Stimulated activated CD4-positive, alpha-beta T cell treated with anti-CD3 and anti-CD28 coated beads, Interleukin-12 subunit alpha, Interleukin-12 subunit beta, amount 100 ng/mL, for 48 hours (primary cell): Measurements from ENCODE around the gene NFIC.

Source experiments
- DNase-seq, 3 donors: peaks; one replicate each; pipeline ENCODE4 v3.0.0-alpha.2; 2020; ENCODE audit warnings: low read depth in 2 of 3, low spot score in 1 of 3

NFIC gene

DNA sequence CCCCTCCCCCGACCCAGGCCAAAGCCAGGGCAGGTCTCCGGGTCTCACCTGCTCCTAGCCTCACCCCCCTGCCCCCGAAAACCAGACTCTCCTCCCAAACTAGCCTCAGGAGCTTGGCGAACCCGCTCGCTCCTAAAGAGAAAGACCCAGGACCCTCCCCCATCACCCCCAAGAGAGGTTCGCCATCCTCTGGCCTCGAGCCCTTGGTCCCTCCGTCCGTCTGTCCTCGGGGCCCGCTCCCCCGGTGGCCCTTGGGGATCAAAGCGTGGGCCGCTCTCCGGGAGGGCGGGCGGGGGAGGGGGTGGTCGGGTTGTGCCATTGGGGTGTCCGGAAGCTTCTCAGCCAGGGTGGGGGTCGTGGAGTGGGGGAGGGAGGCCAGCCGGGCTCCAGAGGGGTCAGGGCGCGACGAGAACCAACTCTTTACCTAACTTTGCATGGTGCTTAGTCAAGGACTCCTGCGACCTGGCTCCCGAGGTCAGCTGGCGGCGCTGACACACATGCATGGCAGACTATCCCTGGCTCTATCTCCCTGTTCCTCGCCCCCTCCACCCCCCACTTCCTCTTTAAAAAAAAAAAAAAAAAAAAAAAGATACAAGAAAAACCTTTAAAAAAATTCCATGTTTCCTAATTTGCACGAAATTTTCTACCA is 98.3 kb downstream of the NFIC start:
- no peak for DNase-seq

DNA sequence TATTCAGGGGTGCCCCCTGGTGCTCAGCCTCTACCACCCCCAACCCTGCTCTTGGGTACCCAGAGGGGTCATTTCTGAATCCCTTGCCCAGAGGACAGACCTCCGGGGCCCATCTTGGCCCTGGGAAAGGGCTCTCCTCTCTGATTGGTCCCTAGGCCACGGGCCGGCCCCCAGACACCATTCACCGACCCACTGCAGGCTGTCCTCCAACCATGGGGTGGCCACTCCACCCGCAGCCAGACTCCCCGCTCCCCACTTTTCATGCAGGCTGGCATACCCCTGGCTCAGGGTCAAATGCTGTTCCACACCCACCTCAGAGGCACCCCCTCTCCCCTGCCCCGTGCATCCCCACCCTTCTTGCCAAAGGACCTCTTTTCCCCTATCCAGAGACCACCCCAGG is 99.2 kb downstream of the NFIC start:
- DNase-seq, result no peak

DNA sequence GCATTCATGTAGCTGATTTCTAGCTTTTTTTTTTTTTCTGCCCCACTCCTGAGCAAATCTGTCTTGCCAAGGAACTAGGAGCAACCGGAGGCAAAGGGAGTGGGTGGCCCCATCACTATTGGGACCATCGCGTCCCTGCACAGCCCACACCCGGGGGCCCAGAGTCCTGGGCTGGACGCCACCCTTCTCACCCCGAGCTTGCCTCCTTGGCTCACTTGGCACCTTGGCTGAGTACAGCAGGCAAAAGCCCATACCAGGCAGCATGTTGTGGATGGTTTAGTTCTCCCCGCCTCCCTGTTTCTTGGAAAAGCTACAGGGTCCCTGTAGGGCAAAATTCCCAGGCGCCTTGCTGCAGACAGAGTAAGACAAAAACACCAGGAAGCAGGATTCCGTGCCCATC is 100.3 kb downstream of the NFIC start:
- no peak for DNase-seq

DNA sequence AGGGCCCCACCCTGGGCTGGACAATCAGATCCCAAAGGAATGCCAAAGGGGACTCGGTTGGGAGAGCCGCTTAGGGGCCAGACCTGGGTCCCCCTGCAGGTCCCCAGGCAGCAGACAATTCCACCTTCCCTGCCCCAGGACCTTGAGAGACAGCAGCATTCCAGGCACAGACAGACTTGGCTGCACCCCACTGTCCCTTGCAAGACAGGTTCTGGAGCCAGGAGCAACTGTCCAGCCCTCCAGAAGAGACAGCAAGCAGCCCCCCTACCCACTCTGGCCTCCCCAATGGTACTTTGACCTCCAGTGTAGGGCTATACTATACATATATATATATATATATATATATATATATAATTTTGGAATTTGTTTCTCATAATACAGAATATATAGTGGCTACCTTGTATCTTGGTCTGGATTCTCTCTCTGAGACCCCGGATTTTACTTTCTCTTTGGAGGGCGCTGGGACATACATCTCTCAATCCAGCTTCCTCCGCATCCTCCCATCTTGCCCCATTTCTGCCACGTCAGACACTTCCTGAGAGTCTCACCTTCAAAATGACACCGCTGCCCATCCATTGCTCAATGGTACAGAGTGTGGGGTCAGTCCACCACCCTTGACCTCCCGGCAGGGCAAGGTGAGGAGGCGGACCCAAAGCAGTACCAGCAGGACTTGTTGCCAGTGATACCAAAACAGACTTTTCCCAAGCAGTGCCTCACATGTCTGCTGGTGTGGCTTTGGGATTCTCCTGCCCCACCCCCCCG is 101.2 kb downstream of the NFIC start:
- no peak for DNase-seq

DNA sequence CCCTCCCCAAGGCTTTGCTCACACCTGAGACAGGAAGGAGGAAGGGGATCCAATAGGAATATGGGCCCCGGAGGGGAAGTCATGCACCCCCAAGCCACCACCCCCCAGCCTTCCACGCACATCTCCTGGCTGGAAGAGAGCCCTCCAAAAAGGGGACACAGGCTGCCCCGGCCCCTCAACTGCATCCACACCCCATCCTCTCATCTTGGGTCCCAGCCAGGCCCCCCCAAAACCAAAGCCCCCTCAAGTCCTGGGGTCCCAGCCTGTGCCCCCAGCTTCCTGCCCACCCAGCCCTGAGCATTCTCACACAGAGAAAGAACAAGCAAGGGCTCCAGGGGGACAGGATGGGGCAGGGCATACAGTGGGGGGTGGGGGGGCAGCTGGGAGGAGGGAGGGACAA is 101.8 kb downstream of the NFIC start:
- no peak for DNase-seq

DNA sequence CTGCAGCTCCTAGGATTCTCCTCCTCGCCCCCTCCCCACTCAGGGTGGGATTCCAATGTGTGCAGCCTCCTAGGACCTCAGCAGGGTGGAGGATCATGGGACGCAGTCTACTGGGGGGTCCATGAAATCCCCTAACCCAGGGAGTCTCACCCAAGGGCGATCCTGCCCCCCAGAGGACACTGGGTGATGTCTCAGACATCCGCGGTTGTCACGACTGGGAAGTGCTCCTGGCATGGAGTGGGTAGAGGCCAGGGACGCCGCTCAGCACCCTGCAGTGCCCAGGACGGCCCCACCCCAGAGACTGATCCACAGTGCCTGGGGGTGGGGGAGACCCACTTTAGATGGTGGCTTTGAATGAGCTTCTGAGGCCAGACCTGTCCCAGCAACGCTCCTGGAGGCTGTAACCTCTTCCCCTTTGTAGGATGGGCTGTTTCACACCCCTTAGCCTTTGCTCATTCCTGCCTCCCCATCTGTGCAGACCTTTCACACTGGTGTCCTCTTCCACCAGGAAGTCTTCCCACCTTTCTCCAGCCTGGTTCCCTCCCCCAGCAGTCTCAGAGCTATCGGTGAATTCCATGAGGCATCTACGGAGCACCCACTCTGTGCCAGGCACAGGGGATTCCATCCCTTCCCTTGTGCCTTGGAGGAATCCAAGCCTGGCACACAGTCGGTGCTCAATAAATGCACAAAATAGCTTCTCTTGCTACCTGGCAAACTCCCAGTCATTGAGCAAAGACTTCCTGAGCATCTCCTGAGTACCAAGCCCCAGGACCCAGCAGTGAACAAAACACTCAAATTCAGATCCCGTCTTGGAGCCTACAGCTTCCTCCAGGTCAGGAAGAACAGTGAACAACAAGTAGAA is 103.5 kb downstream of the NFIC start:
- DNase-seq, result no peak

DNA sequence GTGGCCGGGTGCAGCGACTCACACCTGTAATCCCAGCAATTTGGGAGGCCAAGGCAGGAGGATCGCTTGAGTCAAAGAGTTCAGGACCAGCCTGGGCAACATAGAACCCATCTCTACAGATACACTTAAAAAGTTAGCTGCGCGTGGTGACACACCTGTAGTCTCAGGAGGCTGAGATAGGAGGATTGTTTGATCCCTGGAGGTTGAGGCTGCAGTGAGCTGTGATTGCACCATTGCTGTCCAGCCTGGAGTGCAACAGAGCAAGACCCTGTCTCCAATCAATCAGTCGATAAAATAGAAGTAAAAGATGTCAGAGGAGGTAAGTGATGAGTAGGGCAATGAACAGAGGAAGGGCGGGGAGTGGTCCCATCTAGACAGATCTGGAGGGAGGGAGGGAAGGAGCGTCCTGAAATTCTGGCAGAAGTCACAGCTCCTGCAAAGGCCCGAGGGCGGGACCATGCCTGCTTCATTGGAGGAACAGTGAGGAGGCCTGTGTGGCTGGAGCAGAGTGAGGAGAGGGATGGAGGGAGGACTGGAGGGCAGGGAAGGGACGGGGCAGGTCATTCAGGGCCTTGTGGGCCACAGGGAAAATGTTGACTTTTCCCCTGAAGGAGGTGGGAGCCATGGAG is 104.2 kb downstream of the NFIC start:
- DNase-seq, result no peak

DNA sequence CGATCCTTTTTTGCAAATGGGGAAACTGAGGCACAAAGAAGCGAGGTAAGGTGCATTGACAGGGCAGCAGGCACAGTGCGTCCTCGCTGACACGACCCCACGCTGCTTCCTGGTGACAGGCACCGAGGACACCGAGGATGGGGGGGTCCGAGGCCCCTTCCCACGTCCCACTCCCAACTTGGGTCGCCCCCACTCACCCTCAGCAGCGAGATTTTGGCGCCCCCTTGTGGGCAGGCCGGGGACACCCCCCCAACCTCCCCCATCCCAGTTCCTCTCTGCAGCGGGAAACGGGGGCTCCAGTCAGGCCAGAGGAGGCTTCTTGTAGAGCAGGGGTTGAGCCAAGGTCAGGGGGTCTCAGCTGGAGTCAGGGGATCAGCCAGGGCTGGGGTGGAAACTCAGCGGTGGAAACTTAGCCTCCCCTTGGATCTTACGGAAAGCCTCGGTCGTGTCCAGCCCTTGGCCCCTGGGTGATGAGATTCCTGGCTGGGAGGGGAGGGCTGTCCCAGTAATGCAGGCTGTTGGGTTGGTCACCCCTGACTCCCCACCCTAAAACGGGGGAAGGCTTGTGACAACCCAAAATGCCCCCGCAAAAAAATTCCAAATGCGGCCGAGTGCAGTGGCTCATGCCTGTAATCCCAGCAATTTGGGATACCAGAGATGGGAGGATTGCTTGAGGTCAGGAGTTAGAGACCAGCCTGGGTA is 105.7 kb downstream of the NFIC start:
- peak in 2 of 3 donors; percentile 30 to 45 for DNase-seq

DNA sequence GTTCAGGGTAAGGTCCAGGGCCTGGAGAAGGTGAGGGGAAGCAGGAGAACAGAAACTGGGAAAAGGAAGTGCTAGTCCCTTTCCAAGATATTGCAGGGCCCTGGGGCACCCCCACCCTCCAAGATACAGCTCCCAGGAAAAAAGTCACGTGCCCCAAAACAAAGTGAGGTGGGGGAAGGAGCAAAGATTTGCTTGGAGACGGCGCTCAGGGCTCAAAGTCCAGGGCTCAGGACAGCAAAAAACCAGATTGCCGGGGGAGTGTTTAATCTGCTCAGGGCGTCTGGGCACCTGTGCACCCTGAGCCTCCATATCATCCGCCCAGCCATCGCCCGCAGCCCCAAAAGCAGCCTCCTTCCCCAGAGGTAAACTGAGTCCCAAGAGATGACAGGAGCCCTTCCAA is 107.6 kb downstream of the NFIC start:
- no peak for DNase-seq

DNA sequence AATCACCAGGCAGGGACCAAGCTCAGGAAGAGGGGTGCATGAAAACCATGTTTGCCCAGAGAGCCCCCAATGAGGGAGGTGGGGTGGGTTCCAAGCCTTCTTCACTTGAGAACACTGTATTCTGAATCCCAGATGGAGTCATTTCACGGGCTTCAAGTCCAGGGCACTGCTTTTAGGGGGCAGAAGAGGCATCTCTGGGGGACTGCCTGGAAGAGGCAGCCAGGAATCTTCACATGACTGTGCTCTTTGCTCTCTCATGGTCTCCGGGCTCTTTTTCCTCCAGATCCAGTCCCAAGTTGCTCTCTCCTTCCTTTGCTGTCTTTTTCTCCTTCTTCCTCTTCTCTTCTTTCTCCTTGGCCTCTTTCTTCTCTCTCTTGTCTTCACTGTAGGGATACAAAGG is 108.2 kb downstream of the NFIC start:
- no peak for DNase-seq

DNA sequence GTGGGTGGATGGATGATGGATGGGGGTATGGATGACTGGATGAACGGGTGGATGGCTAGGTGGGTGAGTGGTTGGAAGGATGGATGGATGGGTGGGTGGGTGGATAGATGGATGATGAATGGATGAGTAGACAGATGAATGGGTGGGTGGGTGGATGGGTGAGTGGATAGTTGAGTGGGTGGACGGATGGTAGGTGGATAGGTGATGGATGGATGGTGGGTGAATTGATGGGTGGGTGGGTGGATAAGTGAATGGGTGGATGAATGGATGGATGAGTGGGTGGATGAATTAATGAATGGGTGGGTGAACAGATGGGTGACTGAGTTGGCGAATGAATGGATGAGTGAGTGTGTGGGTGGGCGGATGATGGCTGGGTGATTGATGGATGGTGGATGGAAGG is 109.1 kb downstream of the NFIC start:
- no peak for DNase-seq

DNA sequence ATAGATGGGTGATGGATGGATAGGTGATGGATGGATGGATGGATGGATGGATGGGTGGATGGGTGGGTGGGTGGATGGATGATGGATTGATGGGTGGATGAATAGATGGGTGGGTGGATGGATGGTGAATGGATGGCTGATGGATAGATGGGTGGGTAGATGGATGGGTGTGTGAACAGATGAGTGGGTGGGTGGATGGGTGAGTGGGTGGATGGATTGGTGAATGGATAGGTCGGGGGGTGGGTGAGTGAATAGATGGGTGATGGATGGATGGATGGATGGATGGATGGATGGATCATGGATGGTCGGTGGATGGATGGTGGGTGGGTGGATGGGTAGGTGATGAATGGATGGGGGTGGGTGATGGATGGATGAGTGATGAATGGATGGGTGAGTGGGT is 110.4 kb downstream of the NFIC start:
- DNase-seq, result no peak

DNA sequence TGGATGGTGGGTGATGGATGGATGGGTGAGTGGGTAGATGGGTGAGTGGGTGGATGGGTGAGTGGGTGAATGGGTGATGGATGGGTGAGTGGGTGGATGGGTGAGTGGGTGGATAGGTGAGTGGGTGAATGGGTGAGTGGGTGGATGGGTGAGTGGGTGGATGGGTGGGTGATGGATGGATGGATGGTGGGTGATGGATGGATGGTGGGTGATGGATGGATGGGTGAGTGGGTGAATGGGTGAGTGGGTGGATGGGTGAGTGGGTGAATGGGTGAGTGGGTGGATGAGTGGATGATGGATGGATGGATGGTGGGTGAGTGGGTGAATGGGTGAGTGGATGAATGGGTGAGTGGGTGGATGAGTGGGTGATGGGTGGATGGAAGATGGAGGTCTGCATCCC is 111.1 kb downstream of the NFIC start:
- no peak for DNase-seq

DNA sequence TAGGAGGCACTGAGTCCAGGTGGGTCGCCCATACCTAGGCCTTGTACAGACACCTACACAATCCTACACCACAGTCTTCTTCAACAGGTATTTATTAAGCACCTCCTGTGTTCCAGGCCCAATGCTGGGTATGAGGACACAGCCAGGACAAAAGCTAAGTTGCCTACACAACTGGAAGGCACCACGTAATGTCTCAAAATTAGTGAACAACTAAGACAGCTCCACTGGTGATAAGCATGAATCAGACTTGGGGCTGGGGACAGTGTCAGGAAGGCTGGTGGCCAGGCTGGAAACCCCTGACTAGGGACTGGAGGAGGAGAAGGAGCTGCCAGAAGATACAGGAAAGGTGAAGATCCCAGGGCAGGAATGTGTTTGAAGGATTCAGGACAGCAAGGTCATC is 111.6 kb downstream of the NFIC start:
- DNase-seq, result no peak

DNA sequence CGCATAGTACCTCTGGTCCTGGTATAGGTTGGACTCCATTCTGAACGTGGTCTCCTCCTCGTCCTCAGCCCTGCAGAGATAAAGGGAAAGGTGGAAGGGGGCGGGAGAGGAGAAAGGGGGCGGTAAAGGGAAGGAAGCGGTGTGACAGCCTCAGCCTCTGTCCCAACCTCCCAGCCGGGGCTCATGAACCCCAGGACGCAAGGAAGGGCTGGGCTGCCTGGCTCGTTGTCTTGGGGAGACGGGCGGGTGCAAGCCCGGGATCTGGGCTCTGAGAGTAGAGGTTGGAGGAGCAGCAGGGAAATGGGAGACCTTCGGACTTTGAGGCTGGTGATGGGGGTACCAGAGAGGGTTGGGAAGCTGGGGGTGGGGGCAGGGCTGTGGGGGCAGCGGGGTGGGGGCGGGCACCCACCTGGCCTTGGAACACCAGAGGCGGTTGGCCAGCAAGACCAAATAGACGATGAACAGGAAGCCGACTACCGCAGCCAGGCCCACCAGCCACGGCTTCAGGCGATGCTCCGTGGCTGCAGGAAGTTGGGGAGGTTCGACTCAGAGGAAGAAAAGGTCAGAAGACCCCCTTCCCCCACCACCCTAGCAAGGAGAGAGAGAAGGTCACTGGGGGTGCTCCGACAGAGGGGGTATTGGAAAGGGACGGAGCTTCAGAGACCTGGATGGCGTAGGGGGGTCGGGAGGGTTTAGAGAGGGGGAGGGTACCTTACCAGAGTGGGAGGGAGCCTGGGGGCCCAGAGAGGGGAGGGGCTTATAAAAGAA is 112.2 kb downstream of the NFIC start:
- DNase-seq, result no peak

DNA sequence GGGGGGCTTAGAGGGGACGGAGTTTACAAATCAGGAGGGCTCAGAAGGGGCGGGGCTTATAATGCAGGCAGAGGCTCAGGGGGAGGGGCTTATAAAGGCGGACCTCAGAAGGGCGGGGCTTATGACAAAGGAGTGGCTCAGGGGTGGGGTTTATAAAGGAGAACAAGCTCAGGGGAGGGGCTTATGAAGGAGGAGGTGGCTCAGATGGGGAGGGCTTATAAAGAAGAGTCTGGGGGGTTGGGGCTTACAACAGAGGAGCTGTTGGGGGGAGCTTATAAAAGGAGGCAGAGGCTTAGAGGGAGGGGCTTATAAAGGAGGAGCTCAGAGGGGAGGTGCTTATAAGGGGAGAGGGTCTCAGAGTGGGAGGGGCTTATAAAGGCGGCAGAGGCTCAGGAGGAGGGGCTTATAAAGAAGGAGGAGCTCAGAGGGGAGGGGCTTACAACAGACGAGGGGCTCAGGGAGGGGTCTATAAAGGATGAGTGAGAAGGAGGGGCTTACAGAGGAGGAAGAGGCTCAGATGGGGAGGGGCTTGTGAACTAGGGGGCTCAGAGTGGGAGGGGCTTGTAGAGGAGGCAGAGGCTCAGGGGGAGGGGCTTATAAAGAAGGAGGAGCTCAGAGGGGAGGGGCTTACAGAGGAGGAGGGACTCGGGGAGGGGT is 112.9 kb downstream of the NFIC start:
- peak in 2 of 3 donors; percentile 22 to 47 for DNase-seq

DNA sequence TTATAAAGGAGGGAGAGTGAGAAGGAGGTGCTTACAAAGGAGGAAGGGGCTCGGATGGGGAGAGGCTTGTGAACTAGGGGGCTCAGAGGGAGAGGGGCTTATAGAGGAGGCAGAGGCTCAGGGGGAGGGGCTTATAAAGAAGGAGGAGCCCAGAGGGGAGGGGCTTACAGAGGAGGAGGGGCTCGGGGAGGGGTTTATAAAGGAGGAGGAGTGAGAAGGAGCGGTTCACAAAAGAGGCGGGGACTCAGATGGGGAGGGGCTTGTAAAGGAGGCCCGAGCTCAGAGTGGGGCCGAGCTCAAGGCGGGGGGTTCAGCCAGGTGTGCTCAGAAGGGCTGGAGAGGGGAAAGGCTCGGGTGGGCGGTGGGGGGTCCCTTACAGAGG is 113.4 kb downstream of the NFIC start:
- DNase-seq, result peak in 2 of 3 donors; percentile 25 to 34

DNA sequence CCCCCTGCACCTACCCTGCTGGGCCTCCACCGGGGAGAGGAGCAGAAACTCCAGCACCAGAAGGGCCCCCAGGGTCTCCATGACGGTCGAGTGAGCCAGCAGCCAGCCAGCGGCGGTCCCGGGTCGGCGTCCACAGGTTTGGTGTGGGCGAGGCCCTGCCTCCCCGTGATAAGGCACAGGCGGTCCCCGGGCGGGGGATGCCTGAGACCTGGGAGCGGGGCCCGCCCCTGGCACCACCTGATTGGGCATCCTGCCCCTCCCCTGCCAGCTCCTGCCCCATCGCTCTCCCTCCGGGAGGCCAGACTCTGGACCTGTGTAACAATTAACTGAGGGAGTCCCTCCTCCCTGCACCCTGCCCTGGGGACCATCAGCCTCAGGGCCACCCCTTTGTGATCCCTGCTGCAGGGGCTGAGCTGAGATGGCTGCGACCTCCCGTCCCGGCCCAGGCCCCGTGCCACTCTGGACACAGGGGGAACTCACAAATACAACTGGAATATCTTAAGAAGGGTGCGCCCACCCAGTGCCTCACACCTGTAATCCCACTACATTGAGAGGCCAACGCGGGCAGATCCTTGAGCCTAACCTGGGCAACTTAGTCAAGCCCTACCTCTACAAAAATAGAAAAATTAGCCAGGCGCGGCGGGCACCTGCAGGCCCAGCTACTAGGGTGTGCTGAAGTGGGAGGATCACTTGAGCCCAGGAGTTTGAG is 114.2 kb downstream of the NFIC start, which contains the start of gene SMIM24:
Gene SMIM24 (minus strand): TSS at position 143 of the 709 bp plus-strand sequence. CDS start 62 bp downstream, at position 81.
- DNase-seq, result no peak
